ENCODE measurements around the gene AKAP7. TPM values are rescaled to one million over a fixed set of nuclear protein-coding genes. Genes with fewer than 3 reads are reported as not detected.

AKAP7 gene
- total and polyA plus RNA-seq, 2 donors (not counting 1 experiment from before 2014, with no cell fraction given), result 6.3 to 10.8 TPM

GRCh38 chr6:131130554-131130940 is 4.7 kb upstream of the AKAP7 start:
- H3K4me2 ChIP-seq (replicated peaks; ENCODE audit: low read depth, low read length, poor library complexity, severe bottlenecking), result no peak overlapping the region
- TF ChIP-seq EZH2 (IDR thresholded peaks at IDR 0.05; ENCODE audit: borderline replicate concordance, insufficient read depth, low read depth, low read length, poor library complexity, severe bottlenecking) (no peak), CTCF (IDR thresholded peaks at IDR 0.05) (no peak)
- ATAC-seq (ENCODE audit: low read depth), result no peak
- intact Hi-C loops (cut with micrococcal nuclease), result loop anchor here (5.0 kb wide), 1 partner anchor 402 kb away; no protein-coding TSS in a partner anchor
- no peak overlapping the region for H3K9ac ChIP-seq (ENCODE audit: low read length)
- no peaks in the 10 kb centered on the region for H3K36me3 ChIP-seq (replicated peaks in 1 of 2; ENCODE audit: control extremely low read depth in 1 of 2, control insufficient read depth in 1 of 2, extremely low read depth in 1 of 2, insufficient read depth in 2 of 2, low read length in 1 of 2)
- peaks cover 4 to 6% of the 10 kb centered on the region in 2 donors for H3K4me1 ChIP-seq (ENCODE audit: control insufficient read depth in 2 of 2, insufficient read depth in 2 of 2, low read length in 2 of 2)
- Mint-ChIP-seq H3K4me3 (no peak overlapping the region), H3K27me3 (peaks cover 8% of the 10 kb centered on the region), H3K9me3 (ENCODE audit: insufficient read depth) (no peaks in the 10 kb centered on the region), H3K4me1 (peaks cover 6% of the 10 kb centered on the region), H3K27ac (no peak overlapping the region)
- DNase-seq, result no peak
- H3K4me3 ChIP-seq (ENCODE audit: control extremely low read depth in 1 of 5, extremely low read depth in 1 of 5, insufficient read depth in 1 of 5, low read depth in 2 of 5, low read length in 4 of 5), result no peak overlapping the region
- ChIA-PET POLR2A (no interaction called here), CTCF (interaction anchor here (1.4 kb wide), 1 partner anchor 14 kb away, joined by 8 read pairs; no protein-coding TSS in a partner anchor)
- 100% methylated on average over 4 of the region's 5 CpGs for WGBS (ENCODE audit: insufficient coverage)
- H3K79me2 ChIP-seq (ENCODE audit: control insufficient read depth, insufficient read depth, low read length), result no peaks in the 10 kb centered on the region
- H3K27me3 ChIP-seq (replicated peaks in 1 of 4; ENCODE audit: control extremely low read depth in 1 of 4, control insufficient read depth in 3 of 4, insufficient read depth in 4 of 4, low read length in 3 of 4), result no peaks in the 10 kb centered on the region
- no peaks in the 10 kb centered on the region for H3K9me3 ChIP-seq (ENCODE audit: control extremely low read depth in 1 of 3, control insufficient read depth in 2 of 3, insufficient read depth in 1 of 3, low read length in 2 of 3)
- H2AFZ ChIP-seq (ENCODE audit: insufficient read depth, low read depth, low read length, poor library complexity, severe bottlenecking), result no peak overlapping the region
- no peak overlapping the region for H3K27ac ChIP-seq (ENCODE audit: low read length in 2 of 2)
- no peaks in the 10 kb centered on the region for H4K20me1 ChIP-seq (ENCODE audit: control insufficient read depth, insufficient read depth, low read length, poor library complexity, severe bottlenecking)

GRCh38 chr6:131132360-131132759 is 2.9 kb upstream of the AKAP7 start:
- intact Hi-C loops (cut with micrococcal nuclease), result loop anchor here (2.0 to 5.0 kb wide), 2 partner anchors 66 to 400 kb away; no protein-coding TSS in a partner anchor
- H3K4me1 ChIP-seq (ENCODE audit: control insufficient read depth in 2 of 2, insufficient read depth in 2 of 2, low read length in 2 of 2), result peaks cover 9 to 13% of the 10 kb centered on the region in 2 donors
- no peak overlapping the region for H3K27ac ChIP-seq (ENCODE audit: low read length in 2 of 2)
- no peak overlapping the region for H2AFZ ChIP-seq (ENCODE audit: insufficient read depth, low read depth, low read length, poor library complexity, severe bottlenecking)
- TF ChIP-seq EZH2 (IDR thresholded peaks at IDR 0.05; ENCODE audit: borderline replicate concordance, insufficient read depth, low read depth, low read length, poor library complexity, severe bottlenecking), result no peak
- TF ChIP-seq CTCF (IDR thresholded peaks at IDR 0.05), result no peak
- H4K20me1 ChIP-seq (ENCODE audit: control insufficient read depth, insufficient read depth, low read length, poor library complexity, severe bottlenecking), result no peaks in the 10 kb centered on the region
- no peak overlapping the region for H3K4me3 ChIP-seq (ENCODE audit: control extremely low read depth in 1 of 5, extremely low read depth in 1 of 5, insufficient read depth in 1 of 5, low read depth in 2 of 5, low read length in 4 of 5)
- Mint-ChIP-seq H3K4me3 (no peak overlapping the region), H3K4me1 (peaks cover 15% of the 10 kb centered on the region), H3K9me3 (ENCODE audit: insufficient read depth) (no peaks in the 10 kb centered on the region), H3K27me3 (peaks cover 4% of the 10 kb centered on the region), H3K27ac (no peak overlapping the region)
- ChIA-PET CTCF (interaction anchor here (1.0 to 1.3 kb wide), 3 partner anchors 16 to 248 kb away, joined by 3 to 5 read pairs (median 5); no protein-coding TSS in a partner anchor), POLR2A (no interaction called here)
- H3K4me2 ChIP-seq (replicated peaks; ENCODE audit: low read depth, low read length, poor library complexity, severe bottlenecking), result no peak overlapping the region
- DNase-seq, result no peak
- no peaks in the 10 kb centered on the region for H3K36me3 ChIP-seq (replicated peaks in 1 of 2; ENCODE audit: control extremely low read depth in 1 of 2, control insufficient read depth in 1 of 2, extremely low read depth in 1 of 2, insufficient read depth in 2 of 2, low read length in 1 of 2)
- H3K27me3 ChIP-seq (replicated peaks in 1 of 4; ENCODE audit: control extremely low read depth in 1 of 4, control insufficient read depth in 3 of 4, insufficient read depth in 4 of 4, low read length in 3 of 4), result no peaks in the 10 kb centered on the region
- H3K79me2 ChIP-seq (ENCODE audit: control insufficient read depth, insufficient read depth, low read length), result no peaks in the 10 kb centered on the region
- no peaks in the 10 kb centered on the region for H3K9me3 ChIP-seq (ENCODE audit: control extremely low read depth in 1 of 3, control insufficient read depth in 2 of 3, insufficient read depth in 1 of 3, low read length in 2 of 3)
- H3K9ac ChIP-seq (ENCODE audit: low read length), result no peak overlapping the region
- no peak for ATAC-seq (ENCODE audit: low read depth)
- WGBS (ENCODE audit: insufficient coverage), result 100% methylated on average over 1 of the region's 4 CpGs

Data from B cell (primary cell).